ACC112 (cell line): ENCODE data around the gene GLG1.

Experiments
- H2AFZ ChIP-seq: fragments of 200-600 bp; sonication (generic); one replicate; pipeline ENCODE4 v1.6.0; 2017; ENCODE audit warnings: antibody characterized with exemption, low read length; ENCODE audit not compliant: unreplicated experiment
- H3K27ac ChIP-seq: fragments of 200-600 bp; sonication (generic); 2 replicates; pipeline ENCODE4 v1.5.1; 2014; ENCODE audit warnings: low read depth, mild to moderate bottlenecking, antibody characterized with exemption, low read length, moderate library complexity
- H3K27me3 ChIP-seq: fragments of 200-600 bp; sonication (generic); 2 replicates; pipeline ENCODE4 v1.6.1; 2014; ENCODE audit warnings: mild to moderate bottlenecking, antibody characterized with exemption, low read length, moderate library complexity, mixed read lengths; ENCODE audit not compliant: insufficient read depth
- H3K36me3 ChIP-seq: fragments of 200-600 bp; sonication (generic); 2 replicates; pipeline ENCODE4 v1.6.1; 2016; ENCODE audit warnings: mild to moderate bottlenecking, antibody characterized with exemption, low read length, moderate library complexity, mixed read lengths; ENCODE audit not compliant: insufficient read depth
- H3K4me1 ChIP-seq: fragments of 200-600 bp; sonication (generic); one replicate; pipeline ENCODE4 v1.6.1; 2016; ENCODE audit warnings: low read length, mixed read lengths; ENCODE audit not compliant: insufficient read depth, unreplicated experiment, control insufficient read depth
- H3K4me3 ChIP-seq: fragments of 200-600 bp; sonication (generic); 2 replicates; pipeline ENCODE4 v1.5.1; 2014; ENCODE audit warnings: mild to moderate bottlenecking, low read depth, low read length
- H3K79me2 ChIP-seq: fragments of 200-600 bp; sonication (generic); one replicate; pipeline ENCODE4 v1.6.0; 2016; ENCODE audit warnings: low read length; ENCODE audit not compliant: control insufficient read depth, unreplicated experiment, insufficient read depth

Gene GLG1

DNA sequence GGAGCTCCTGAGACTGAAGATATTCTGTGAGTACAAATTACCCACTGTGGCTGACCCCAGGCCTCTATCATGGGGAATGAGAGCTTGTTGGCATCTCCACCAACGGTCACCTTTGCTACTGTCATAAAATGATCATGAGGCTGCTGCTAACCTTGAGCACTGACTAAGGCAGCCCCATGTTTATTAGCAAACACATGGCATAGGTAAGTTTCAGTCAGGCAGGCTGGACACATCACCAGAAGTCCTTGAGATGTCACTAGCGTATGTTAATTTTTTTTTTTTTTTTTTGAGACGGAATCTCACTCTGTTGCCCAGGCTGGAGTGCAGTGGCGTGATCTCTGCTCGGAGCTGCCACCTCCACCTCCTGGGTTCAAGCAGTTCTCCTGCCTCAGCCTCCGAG is 1.5 kb upstream of the GLG1 start:
- no peak overlapping the region for H2AFZ ChIP-seq

DNA sequence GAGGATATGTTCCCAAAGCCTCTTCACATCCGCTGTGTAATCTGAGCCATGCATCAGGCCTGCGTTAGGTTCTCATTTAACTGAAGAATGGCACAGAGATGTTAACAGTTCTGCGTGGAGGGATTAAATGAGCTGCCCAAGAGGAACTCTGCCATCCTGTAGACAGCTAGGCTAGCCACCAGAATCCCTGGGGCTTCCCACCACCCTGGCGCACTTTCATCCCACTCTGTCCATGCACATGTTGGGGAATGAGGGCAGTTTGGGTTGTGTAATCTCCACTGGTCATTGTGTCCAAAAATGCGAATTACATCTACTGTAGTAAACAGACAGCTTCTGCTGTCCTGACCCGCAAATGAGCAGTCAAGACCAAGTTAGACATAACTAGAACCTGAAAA is 1.0 kb upstream of the GLG1 start:
- peak overlapping the region; percentile 16; the same call in 1 of the 2 replicates for H3K27ac ChIP-seq
- peak overlapping the region; percentile 99 for H3K4me3 ChIP-seq
- H2AFZ ChIP-seq = peak overlapping the region; percentile 88
- peaks cover 23% of the 10 kb centered on the region for H3K4me1 ChIP-seq
- no peaks in the 10 kb centered on the region for H3K27me3 ChIP-seq
- no peaks in the 10 kb centered on the region for H3K36me3 ChIP-seq
- peaks cover 37% of the 10 kb centered on the region for H3K79me2 ChIP-seq

More for the DNA sequence above, 1.5 kb upstream of the GLG1 start:
- Histone ChIP-seq H3K4me1 (peaks cover 23% of the 10 kb centered on the region), H3K79me2 (peaks cover 34% of the 10 kb centered on the region), H3K4me3 (no peak overlapping the region), H3K27me3 (no peaks in the 10 kb centered on the region), H3K27ac (no peak overlapping the region), H3K36me3 (no peaks in the 10 kb centered on the region)

DNA sequence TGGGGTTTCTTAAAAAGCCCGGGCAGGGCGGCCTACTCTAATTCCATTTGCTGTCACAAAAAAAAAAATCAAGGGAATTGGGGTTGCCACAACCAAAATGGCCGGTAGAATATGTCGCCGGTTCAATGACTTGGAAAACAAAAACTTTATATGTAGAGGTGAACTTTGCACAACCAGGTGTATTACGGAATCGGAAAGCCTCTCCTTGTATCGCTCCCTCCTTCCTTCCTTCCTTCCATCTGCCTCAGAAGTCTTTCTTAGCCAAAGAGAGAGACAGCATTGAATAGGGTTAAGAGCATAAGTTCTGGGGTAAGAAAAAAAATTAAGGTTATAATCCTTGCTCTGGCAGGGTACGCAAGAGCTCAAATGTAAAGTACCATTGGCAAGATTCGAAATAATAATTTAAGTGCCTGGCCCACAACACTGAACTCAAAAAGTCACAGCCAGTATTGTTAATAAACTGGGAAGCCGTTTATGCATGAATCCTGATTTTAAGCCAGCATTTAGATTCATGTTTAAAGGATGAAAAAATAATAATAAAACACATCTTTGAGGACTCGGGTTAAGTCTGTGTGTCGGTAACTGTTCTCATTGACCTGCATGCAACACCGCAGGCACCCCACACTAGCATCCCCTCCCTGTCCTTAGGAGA is 522 bp upstream of the GLG1 start:
- Histone ChIP-seq H2AFZ (peak overlapping the region; percentile 88), H3K36me3 (no peaks in the 10 kb centered on the region), H3K27ac (peak overlapping the region; percentile 16; the same call in 1 of the 2 replicates), H3K79me2 (peaks cover 42% of the 10 kb centered on the region), H3K27me3 (no peaks in the 10 kb centered on the region), H3K4me1 (peaks cover 23% of the 10 kb centered on the region), H3K4me3 (peak overlapping the region; percentile 99)

DNA sequence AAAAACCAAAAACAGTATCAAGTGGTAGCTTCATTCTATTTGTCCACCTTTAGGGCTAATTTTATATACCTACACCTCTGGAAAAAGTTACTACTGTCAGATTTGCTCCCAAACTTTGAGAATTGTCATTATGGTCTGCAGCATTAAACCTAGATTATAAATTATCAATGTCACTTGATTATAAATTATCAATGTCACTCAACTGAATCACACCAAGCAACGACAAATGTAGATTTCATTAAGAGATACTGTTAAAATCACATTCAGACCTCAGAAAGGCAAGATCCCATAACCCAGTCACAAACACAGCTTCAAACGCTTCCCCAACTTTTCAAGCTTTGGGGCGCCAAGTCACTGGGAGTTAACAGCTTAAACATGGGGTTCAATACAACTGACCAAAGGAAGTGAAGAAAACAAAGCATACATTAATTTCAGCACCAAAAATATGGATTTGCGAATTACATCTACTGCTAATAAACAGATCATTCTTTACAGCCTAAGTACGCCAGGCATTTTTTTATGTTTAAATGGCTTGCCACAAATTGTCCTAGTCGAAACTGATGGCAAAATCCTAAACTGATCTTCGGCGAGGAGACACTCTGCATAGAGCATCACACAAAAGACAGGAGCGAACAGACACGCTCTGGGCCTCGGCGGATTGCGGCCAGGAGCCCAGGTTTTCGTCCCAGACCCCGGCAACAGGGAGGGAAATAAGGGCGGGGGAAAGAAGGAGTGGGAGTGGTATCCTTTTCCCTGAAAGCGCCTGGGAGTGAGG is 981 bp downstream of the GLG1 start:
- Histone ChIP-seq H3K4me3 (peak overlapping the region; percentile 99), H3K36me3 (peaks cover 1% of the 10 kb centered on the region; the same call in 1 of the 2 replicates), H3K27ac (peak overlapping the region; percentile 80), H3K27me3 (no peaks in the 10 kb centered on the region), H2AFZ (peak overlapping the region; percentile 80), H3K4me1 (peaks cover 33% of the 10 kb centered on the region), H3K79me2 (peaks cover 56% of the 10 kb centered on the region)

DNA sequence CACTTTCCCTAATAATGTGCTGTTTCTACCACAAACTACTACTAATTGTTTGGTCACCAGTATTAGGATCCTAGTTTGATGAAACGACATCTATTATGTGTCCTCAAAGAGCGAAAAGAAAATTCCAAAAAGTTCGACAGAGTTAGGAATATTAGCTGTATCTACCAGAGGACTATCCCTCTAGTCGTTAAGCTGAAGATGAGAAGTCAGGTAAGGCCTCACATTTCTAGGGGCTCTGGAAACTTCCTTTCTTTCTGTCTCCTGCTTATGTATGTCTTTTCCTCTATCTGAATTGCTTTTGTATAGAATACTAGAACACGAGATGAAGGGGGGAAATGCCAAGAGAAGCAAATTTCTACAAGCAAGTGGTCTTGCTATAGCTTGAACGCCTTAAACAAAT is 1.6 kb downstream of the GLG1 start:
- Histone ChIP-seq H3K79me2 (peaks cover 62% of the 10 kb centered on the region), H3K36me3 (peaks cover 3% of the 10 kb centered on the region; the same call in 1 of the 2 replicates), H3K27me3 (no peaks in the 10 kb centered on the region), H3K4me1 (peaks cover 36% of the 10 kb centered on the region), H2AFZ (no peak overlapping the region), H3K4me3 (peak overlapping the region; percentile 99), H3K27ac (no peak overlapping the region)

DNA sequence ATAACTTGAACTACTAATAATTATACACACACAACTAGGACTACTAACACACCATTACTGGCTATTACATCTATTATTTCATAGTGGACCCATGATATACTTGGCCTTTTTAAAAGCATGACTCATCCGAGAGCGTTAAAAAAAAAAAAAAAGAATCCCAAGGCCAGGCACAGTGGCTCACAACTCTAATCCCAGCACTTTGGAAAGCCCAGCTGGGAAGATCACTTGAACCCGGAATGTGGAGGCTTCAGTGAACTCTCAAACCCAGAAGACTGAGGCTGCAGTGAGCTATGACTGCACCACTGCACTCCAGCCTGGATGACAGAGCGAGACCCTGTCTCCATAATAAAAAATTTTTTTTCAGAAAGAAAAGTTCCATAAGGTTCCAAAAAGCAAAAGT is 3.1 kb downstream of the GLG1 start:
- Histone ChIP-seq H3K4me1 (peaks cover 36% of the 10 kb centered on the region), H3K79me2 (peaks cover 75% of the 10 kb centered on the region), H3K27ac (no peak overlapping the region), H2AFZ (no peak overlapping the region), H3K27me3 (no peaks in the 10 kb centered on the region), H3K4me3 (peak overlapping the region; percentile 99), H3K36me3 (peaks cover 3% of the 10 kb centered on the region)

DNA sequence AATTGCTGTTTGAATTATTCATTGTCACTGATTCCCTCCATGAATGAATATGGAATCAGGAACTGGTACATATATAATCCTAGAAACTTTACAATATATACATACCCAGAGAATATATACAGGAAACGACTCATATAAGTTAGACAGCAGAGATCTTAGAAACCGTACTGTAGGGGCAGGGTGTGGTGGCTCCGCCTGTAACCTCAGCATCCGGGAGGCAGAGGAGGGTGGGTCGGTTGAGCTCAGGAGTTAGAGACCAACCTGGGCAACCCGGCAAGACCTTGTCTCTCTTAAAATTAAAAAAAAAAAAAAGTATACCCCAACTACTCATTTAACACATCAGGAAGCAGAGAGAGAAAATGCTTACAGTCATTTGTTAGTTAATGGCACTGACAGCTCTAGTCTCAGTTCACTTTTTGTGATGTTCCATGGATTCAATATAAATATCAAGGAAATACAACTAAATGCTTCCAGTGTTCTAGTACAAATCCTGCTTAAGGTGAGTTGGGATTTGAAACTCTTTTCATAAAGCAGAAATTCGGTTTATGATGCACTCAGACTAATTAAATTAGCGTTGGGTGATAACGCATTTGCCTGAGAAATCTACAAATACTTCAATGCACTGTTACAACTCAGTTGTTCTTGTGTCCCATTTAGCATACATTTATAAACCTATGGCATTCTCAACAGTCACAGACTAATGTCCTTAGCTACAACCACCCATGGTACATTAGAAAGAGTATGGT is 5.6 kb downstream of the GLG1 start:
- Histone ChIP-seq H3K4me1 (peaks cover 26% of the 10 kb centered on the region), H3K79me2 (peaks cover 85% of the 10 kb centered on the region), H3K27me3 (no peaks in the 10 kb centered on the region), H3K4me3 (no peak overlapping the region; the same call in 1 of the 2 replicates), H2AFZ (no peak overlapping the region), H3K36me3 (peaks cover 5% of the 10 kb centered on the region), H3K27ac (no peak overlapping the region)

DNA sequence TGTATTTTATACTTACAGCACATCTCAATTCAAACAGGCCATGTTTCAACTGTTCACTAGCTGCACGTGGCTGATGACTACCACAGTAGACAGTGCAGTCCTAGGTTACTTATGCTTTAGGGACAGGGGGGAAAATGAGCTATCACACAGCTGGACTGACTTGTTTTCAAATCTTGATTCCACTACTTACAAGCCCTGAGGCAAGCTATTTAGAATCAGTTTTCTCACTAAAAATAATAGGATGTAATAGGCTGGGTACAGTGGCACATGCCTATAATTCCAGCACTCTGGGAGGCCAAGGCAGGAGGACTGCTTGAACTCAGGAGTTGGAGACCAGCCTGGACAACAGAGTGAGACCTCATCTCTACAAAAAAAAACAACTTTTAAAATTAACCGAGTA is 10.3 kb downstream of the GLG1 start:
- H3K4me1 ChIP-seq = peaks cover 22% of the 10 kb centered on the region
- H2AFZ ChIP-seq = no peak overlapping the region
- no peak overlapping the region for H3K4me3 ChIP-seq
- H3K27ac ChIP-seq = no peak overlapping the region
- no peaks in the 10 kb centered on the region for H3K27me3 ChIP-seq
- peaks cover 5% of the 10 kb centered on the region for H3K36me3 ChIP-seq
- H3K79me2 ChIP-seq = peaks cover 73% of the 10 kb centered on the region

DNA sequence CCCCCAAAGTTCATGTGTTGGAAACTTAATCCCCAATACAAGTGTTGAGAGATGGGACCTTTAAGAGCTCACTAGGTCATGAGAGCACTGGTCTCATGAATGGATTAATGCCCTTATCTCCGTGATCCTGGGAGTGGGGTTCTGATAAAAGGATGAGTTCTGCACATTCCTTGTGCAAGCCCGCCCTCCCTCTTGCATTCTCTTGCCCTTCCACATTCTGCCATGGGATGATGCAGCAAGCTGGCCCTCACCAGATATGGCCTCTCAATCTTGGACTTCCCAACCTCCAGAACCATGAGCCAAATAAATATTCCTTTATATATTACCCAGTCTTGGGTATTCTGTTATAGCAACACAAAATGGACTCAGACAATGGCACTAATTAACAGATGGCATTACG is 14.1 kb downstream of the GLG1 start:
- 0 out of 2 replicates have a peak, but pooled peaks cover 2% of the 10 kb centered on the region for H3K36me3 ChIP-seq
- no peak overlapping the region for H3K4me3 ChIP-seq
- H3K79me2 ChIP-seq = peaks cover 69% of the 10 kb centered on the region
- no peak overlapping the region for H3K27ac ChIP-seq
- H3K27me3 ChIP-seq = no peaks in the 10 kb centered on the region
- peaks cover 12% of the 10 kb centered on the region for H3K4me1 ChIP-seq
- no peak overlapping the region for H2AFZ ChIP-seq

DNA sequence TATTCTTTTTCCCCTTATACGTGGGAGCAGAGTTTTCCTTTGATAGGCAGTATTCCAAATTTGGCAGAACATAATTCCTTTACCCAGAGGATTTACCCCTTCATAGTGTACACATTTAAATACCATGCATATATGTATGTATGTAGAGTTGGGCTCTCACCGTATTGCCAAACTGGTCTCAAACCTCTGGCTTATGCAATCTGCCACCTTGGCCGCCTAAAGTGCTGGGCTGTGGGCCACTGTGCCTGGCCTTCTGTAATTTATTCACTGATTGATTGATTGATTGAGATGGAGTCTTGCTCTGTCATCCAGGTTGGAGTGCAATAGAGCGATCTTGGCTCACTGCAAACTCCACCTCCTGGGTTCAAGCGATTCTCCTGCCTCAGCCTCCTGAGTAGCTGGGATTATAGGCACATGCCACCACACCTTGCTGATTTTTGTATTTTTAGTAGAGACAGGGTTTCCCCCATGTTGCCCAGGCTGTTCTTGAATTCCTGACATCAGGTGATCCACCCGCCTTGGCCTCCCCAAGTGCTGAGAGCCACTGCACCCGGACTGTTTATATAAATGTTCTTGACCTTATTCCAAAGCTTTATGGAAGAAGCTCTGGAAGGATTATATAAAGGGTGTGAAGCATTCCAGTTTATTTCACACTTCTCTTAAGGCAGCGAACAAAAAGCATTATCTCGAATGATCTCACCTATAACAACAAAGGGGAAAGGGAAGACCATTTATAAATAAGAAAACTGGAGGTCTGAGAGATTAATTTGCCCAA is 14.9 kb downstream of the GLG1 start:
- no peak overlapping the region for H3K4me3 ChIP-seq
- H3K27me3 ChIP-seq = no peaks in the 10 kb centered on the region
- H2AFZ ChIP-seq = no peak overlapping the region
- H3K36me3 ChIP-seq = 0 out of 2 replicates have a peak, but pooled peaks cover 2% of the 10 kb centered on the region
- H3K4me1 ChIP-seq = peaks cover 12% of the 10 kb centered on the region
- peaks cover 76% of the 10 kb centered on the region for H3K79me2 ChIP-seq
- no peak overlapping the region for H3K27ac ChIP-seq
